22Rv1 (cell line): ENCODE measurements around the gene CHD6.

Source experiments
- CTCF ChIP-seq: fragments of 450-650 bp; IDR thresholded peaks from 2 replicates; pipeline ENCODE4 v1.5.1; 2017; ENCODE audit warnings: mild to moderate bottlenecking
- ZFX ChIP-seq: fragments of 450-650 bp; IDR thresholded peaks from 2 replicates; pipeline ENCODE4 v1.6.1; 2017; ENCODE audit warnings: antibody characterized with exemption, borderline replicate concordance

GRCh38 chr20:41382791-41383305, 235.3 kb downstream of the CHD6 start:
- TF ChIP-seq CTCF (no peak), ZFX (no peak)
